Measurements from ENCODE around the gene FBXL17. TPM values are rescaled to one million over a fixed set of nuclear protein-coding genes. Genes with fewer than 3 reads are reported as not detected.

The FBXL17 gene
- total and polyA plus RNA-seq, 2 of the 13 experiments (the other 11 are each of a cell fraction or from before 2014, with no cell fraction given) = 3.0 to 7.9 TPM

- H3K27ac ChIP-seq (ENCODE audit: extremely low read length, insufficient read depth, low read length) = no peak overlapping the region
- intact Hi-C loops (cut with micrococcal nuclease; ENCODE audit: unreplicated experiment) = no loop called here
- H3K4me3 ChIP-seq (replicated peaks in 1 of 3; ENCODE audit: insufficient read depth in 1 of 3, low read depth in 2 of 3, low read length in 3 of 3) = no peak overlapping the region
- no peak for ATAC-seq
- no peak overlapping the region for H3K9ac ChIP-seq (ENCODE audit: insufficient read depth, low read depth, low read length)
- no peak overlapping the region for H3K4me2 ChIP-seq (ENCODE audit: low read depth, low read length)
- BruUV-seq (replicated peaks) = no TSS peak
- TF ChIP-seq THYN1 (CRISPR knock-in tag; IDR thresholded peaks at IDR 0.05; ENCODE audit: borderline replicate concordance, low read depth) = no peak
- WGBS (ENCODE audit: low lambda C conversion rate) = 44% methylated on average over 7 of the region's 7 CpGs
- no peaks in the 10 kb centered on the region for H3K4me1 ChIP-seq (ENCODE audit: insufficient read depth, low read length)
- CTCF ChIA-PET (ENCODE audit: low intra/inter-chr PET ratio, low total read pairs) = no interaction called here
- no peaks in the 10 kb centered on the region for H3K9me3 ChIP-seq (ENCODE audit: low read length)
- H4K20me1 ChIP-seq (ENCODE audit: insufficient read depth, low read length) = no peaks in the 10 kb centered on the region
- in situ Hi-C loops (cut with HindIII; ENCODE audit: extremely low pct_ligation_motif_present, low pct_unique_long_range_greater_than_20kb) = no loop called here
- no peaks in the 10 kb centered on the region for H3K79me2 ChIP-seq (ENCODE audit: insufficient read depth, low read length)
- no peaks in the 10 kb centered on the region for H3K27me3 ChIP-seq (ENCODE audit: control insufficient read depth in 1 of 2, insufficient read depth in 2 of 2, low read length in 2 of 2)
- no peak for FAIRE-seq
- H3K36me3 ChIP-seq (replicated peaks in 1 of 2; ENCODE audit: control insufficient read depth in 1 of 2, insufficient read depth in 2 of 2, low read length in 2 of 2) = no peaks in the 10 kb centered on the region
- no peak for DNase-seq (ENCODE audit: low spot score)
- H2AFZ ChIP-seq (ENCODE audit: low read length) = no peak overlapping the region
- POLR2A ChIA-PET = no interaction called here
These were observed 390.8 kb downstream of the FBXL17 start for GRCh38 chr5:107990881-107991810.

GRCh38 chr5:107985144-107985543, 396.8 kb downstream of the FBXL17 start:
- H4K20me1 ChIP-seq (ENCODE audit: insufficient read depth, low read length) = no peaks in the 10 kb centered on the region
- H3K4me2 ChIP-seq (ENCODE audit: low read depth, low read length) = no peak overlapping the region
- no peak overlapping the region for H3K9ac ChIP-seq (ENCODE audit: insufficient read depth, low read depth, low read length)
- H3K4me1 ChIP-seq (ENCODE audit: insufficient read depth, low read length) = no peaks in the 10 kb centered on the region
- in situ Hi-C loops (cut with HindIII; ENCODE audit: extremely low pct_ligation_motif_present, low pct_unique_long_range_greater_than_20kb) = no loop called here
- H3K27ac ChIP-seq (ENCODE audit: extremely low read length, insufficient read depth, low read length) = no peak overlapping the region
- ATAC-seq (no peak), FAIRE-seq (no peak), DNase-seq (ENCODE audit: low spot score) (no peak)
- H3K27me3 ChIP-seq (ENCODE audit: control insufficient read depth in 1 of 2, insufficient read depth in 2 of 2, low read length in 2 of 2) = no peaks in the 10 kb centered on the region
- H3K9me3 ChIP-seq (ENCODE audit: low read length) = no peaks in the 10 kb centered on the region
- H3K79me2 ChIP-seq (ENCODE audit: insufficient read depth, low read length) = no peaks in the 10 kb centered on the region
- intact Hi-C loops (cut with micrococcal nuclease; ENCODE audit: unreplicated experiment) = no loop called here
- ChIA-PET POLR2A (no interaction called here), CTCF (ENCODE audit: low intra/inter-chr PET ratio, low total read pairs) (no interaction called here)
- no TSS peak for BruUV-seq (replicated peaks)
- no peak overlapping the region for H3K4me3 ChIP-seq (replicated peaks in 1 of 3; ENCODE audit: insufficient read depth in 1 of 3, low read depth in 2 of 3, low read length in 3 of 3)
- no peak overlapping the region for H2AFZ ChIP-seq (ENCODE audit: low read length)
- H3K36me3 ChIP-seq (replicated peaks in 1 of 2; ENCODE audit: control insufficient read depth in 1 of 2, insufficient read depth in 2 of 2, low read length in 2 of 2) = no peaks in the 10 kb centered on the region
- TF ChIP-seq ZBTB1 (CRISPR knock-in tag; IDR thresholded peaks at IDR 0.05; ENCODE audit: borderline replicate concordance) (no peak), FOXK1 (CRISPR knock-in tag; IDR thresholded peaks at IDR 0.05; ENCODE audit: borderline replicate concordance, low read depth) (no peak), NAIF1 (CRISPR knock-in tag; IDR thresholded peaks at IDR 0.05; ENCODE audit: borderline replicate concordance) (no peak), THRA (CRISPR knock-in tag; IDR thresholded peaks at IDR 0.05; ENCODE audit: borderline replicate concordance) (no peak), RXRA (CRISPR knock-in tag; IDR thresholded peaks at IDR 0.05) (no peak), NFIC (IDR thresholded peaks at IDR 0.05; ENCODE audit: low read length) (no peak), TEF (CRISPR knock-in tag; IDR thresholded peaks at IDR 0.05) (no peak), MTF1 (CRISPR knock-in tag; IDR thresholded peaks at IDR 0.05) (no peak), FOXM1 (CRISPR knock-in tag; IDR thresholded peaks at IDR 0.05) (no peak), ETV5 (CRISPR knock-in tag; IDR thresholded peaks at IDR 0.05; ENCODE audit: borderline replicate concordance) (no peak), DRAP1 (CRISPR knock-in tag; IDR thresholded peaks at IDR 0.05) (no peak), GLMP (CRISPR knock-in tag; IDR thresholded peaks at IDR 0.05; ENCODE audit: borderline replicate concordance) (no peak), DPF2 (CRISPR knock-in tag; IDR thresholded peaks at IDR 0.05; ENCODE audit: borderline replicate concordance, low read depth) (no peak), REXO4 (CRISPR knock-in tag; IDR thresholded peaks at IDR 0.05; ENCODE audit: borderline replicate concordance) (no peak)
